Loucy (cell line): ENCODE measurements around the gene SEMA4F.

Experiments
- H2AFZ ChIP-seq: fragments of 200-600 bp; sonication (generic); 2 replicates; pipeline ENCODE4 v1.6.0; 2016; ENCODE audit warnings: antibody characterized with exemption, mild to moderate bottlenecking, low read length, moderate library complexity
- H3F3A ChIP-seq: fragments of 200-600 bp; 2 replicates; pipeline ENCODE4 v1.6.0; 2016; ENCODE audit warnings: antibody characterized with exemption, low read depth, mild to moderate bottlenecking
- H3K27me3 ChIP-seq: fragments of 200-600 bp; sonication (generic); 2 replicates; pipeline ENCODE4 v1.6.1; 2014; ENCODE audit warnings: low read length, mild to moderate bottlenecking; ENCODE audit not compliant: insufficient read depth, poor library complexity, severe bottlenecking
- H3K36me3 ChIP-seq: fragments of 200-600 bp; sonication (generic); 2 replicates; pipeline ENCODE4 v1.6.1; 2016; ENCODE audit warnings: low read length; ENCODE audit not compliant: insufficient read depth
- H3K4me1 ChIP-seq: fragments of 200-600 bp; sonication (generic); 2 replicates; pipeline ENCODE4 v1.5.1; 2014; ENCODE audit warnings: low read length, mild to moderate bottlenecking; ENCODE audit not compliant: insufficient read depth, poor library complexity, severe bottlenecking
- H3K4me2 ChIP-seq: fragments of 200-600 bp; sonication (generic); 2 replicates; pipeline ENCODE4 v1.6.0; 2014; ENCODE audit warnings: antibody characterized with exemption, low read length, low read depth, mild to moderate bottlenecking; ENCODE audit not compliant: poor library complexity, severe bottlenecking
- H3K4me3 ChIP-seq: fragments of 200-600 bp; sonication (generic); 2 replicates; pipeline ENCODE4 v1.5.1; 2014; ENCODE audit warnings: low read length, mild to moderate bottlenecking, mixed read lengths; ENCODE audit not compliant: poor library complexity, severe bottlenecking
- H3K79me2 ChIP-seq: fragments of 200-600 bp; sonication (generic); 2 replicates; pipeline ENCODE4 v1.6.1; 2014; ENCODE audit warnings: low read length; ENCODE audit not compliant: insufficient read depth
- H3K9ac ChIP-seq: fragments of 200-600 bp; sonication (generic); 2 replicates; pipeline ENCODE4 v1.6.0; 2014; ENCODE audit warnings: mild to moderate bottlenecking, low read depth, low read length, moderate library complexity; ENCODE audit not compliant: poor library complexity, severe bottlenecking
- H3K9me2 ChIP-seq: fragments of 200-600 bp; sonication (generic); replicated peaks from 2 replicates; pipeline ENCODE4 v1.6.1; 2016; ENCODE audit warnings: low read depth, low read length, mixed read lengths
- H3K9me3 ChIP-seq: fragments of 200-600 bp; sonication (generic); 2 replicates; pipeline ENCODE4 v1.6.1; 2014; ENCODE audit warnings: mild to moderate bottlenecking, antibody characterized with exemption, low read length, low read depth; ENCODE audit not compliant: insufficient read depth
- H4K20me1 ChIP-seq: fragments of 200-600 bp; sonication (generic); 2 replicates; pipeline ENCODE4 v1.6.0; 2014; ENCODE audit warnings: antibody characterized with exemption, low read length, mild to moderate bottlenecking; ENCODE audit not compliant: insufficient read depth, poor library complexity, severe bottlenecking
- EZH2phosphoT487 ChIP-seq: fragments of 200-600 bp; IDR thresholded peaks from 2 replicates; pipeline ENCODE4 v1.6.1; 2018; ENCODE audit warnings: antibody characterized with exemption, mild to moderate bottlenecking, moderate library complexity, borderline replicate concordance
- TF ChIP-seq, protein P1 (sequence below): fragments of 200-600 bp; sonication (generic); conservative IDR thresholded peaks from 2 replicates; pipeline ENCODE4 v1.5.1; 2014; ENCODE audit warnings: mild to moderate bottlenecking, antibody characterized with exemption, low read length

Gene SEMA4F

GRCh38 chr2:74689671-74690070 lies 35.6 kb downstream of the SEMA4F start:
- H3K4me1 ChIP-seq: no peaks in the 10 kb centered on the region
- H3F3A ChIP-seq: no peaks in the 10 kb centered on the region
- no peaks in the 10 kb centered on the region for H4K20me1 ChIP-seq
- no peak overlapping the region for H3K4me2 ChIP-seq
- H3K9me3 ChIP-seq: no peaks in the 10 kb centered on the region
- TF ChIP-seq EZH2phosphoT487: no peak
- TF ChIP-seq, protein P1, sequence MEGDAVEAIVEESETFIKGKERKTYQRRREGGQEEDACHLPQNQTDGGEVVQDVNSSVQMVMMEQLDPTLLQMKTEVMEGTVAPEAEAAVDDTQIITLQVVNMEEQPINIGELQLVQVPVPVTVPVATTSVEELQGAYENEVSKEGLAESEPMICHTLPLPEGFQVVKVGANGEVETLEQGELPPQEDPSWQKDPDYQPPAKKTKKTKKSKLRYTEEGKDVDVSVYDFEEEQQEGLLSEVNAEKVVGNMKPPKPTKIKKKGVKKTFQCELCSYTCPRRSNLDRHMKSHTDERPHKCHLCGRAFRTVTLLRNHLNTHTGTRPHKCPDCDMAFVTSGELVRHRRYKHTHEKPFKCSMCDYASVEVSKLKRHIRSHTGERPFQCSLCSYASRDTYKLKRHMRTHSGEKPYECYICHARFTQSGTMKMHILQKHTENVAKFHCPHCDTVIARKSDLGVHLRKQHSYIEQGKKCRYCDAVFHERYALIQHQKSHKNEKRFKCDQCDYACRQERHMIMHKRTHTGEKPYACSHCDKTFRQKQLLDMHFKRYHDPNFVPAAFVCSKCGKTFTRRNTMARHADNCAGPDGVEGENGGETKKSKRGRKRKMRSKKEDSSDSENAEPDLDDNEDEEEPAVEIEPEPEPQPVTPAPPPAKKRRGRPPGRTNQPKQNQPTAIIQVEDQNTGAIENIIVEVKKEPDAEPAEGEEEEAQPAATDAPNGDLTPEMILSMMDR: no peak
- H3K9me2 ChIP-seq: no peaks in the 10 kb centered on the region
- H3K9ac ChIP-seq: no peak overlapping the region
- H3K27me3 ChIP-seq: no peaks in the 10 kb centered on the region
- H3K36me3 ChIP-seq: no peaks in the 10 kb centered on the region
- H3K79me2 ChIP-seq: no peaks in the 10 kb centered on the region
- no peak overlapping the region for H3K4me3 ChIP-seq
- H2AFZ ChIP-seq: no peak overlapping the region

DNA sequence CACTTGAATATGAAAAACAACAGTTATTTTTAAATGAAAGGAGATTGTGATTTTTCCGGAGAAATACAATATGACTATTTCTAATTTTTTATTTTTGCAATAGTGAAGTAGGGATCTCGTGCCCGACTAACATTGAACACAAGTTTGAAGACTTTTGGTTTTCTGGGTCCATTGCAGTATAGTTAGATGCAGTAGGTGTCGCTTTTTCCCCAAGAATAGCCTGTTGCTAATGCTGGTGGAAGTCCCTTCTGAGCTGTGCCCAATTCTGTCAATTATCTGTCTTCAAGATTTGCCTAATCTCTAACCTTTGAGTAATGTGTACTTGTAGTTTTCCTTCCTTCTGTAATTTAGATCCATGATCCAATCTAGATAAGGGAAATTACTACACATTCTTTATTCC lies 36.5 kb downstream of the SEMA4F start:
- H3K27me3 ChIP-seq: no peaks in the 10 kb centered on the region
- H3K9me3 ChIP-seq: no peaks in the 10 kb centered on the region
- H3K79me2 ChIP-seq: no peaks in the 10 kb centered on the region
- H3K4me2 ChIP-seq: no peak overlapping the region
- H3K9me2 ChIP-seq: no peaks in the 10 kb centered on the region
- H3F3A ChIP-seq: no peaks in the 10 kb centered on the region
- no peak for TF ChIP-seq EZH2phosphoT487
- TF ChIP-seq, protein P1: peak; percentile 93
- no peak overlapping the region for H3K4me3 ChIP-seq
- H3K4me1 ChIP-seq: no peaks in the 10 kb centered on the region
- H2AFZ ChIP-seq: no peak overlapping the region
- no peak overlapping the region for H3K9ac ChIP-seq
- no peaks in the 10 kb centered on the region for H4K20me1 ChIP-seq
- no peaks in the 10 kb centered on the region for H3K36me3 ChIP-seq

- Histone ChIP-seq H3K27me3 (no peaks in the 10 kb centered on the region), H3K79me2 (no peaks in the 10 kb centered on the region), H3K9me2 (no peaks in the 10 kb centered on the region), H2AFZ (no peak overlapping the region), H3K36me3 (no peaks in the 10 kb centered on the region), H4K20me1 (no peaks in the 10 kb centered on the region), H3K9me3 (no peaks in the 10 kb centered on the region), H3K9ac (no peak overlapping the region), H3K4me2 (no peak overlapping the region), H3K4me1 (no peaks in the 10 kb centered on the region), H3F3A (no peaks in the 10 kb centered on the region), H3K4me3 (no peak overlapping the region)
- TF ChIP-seq, protein P1: no peak
- no peak for TF ChIP-seq EZH2phosphoT487
Measured at GRCh38 chr2:74691929-74692328, 37.9 kb downstream of the SEMA4F start.
